Kasumi-1 (cell line): ENCODE results near the gene SPTB.
"Not testable (repeated sequence)": the region's sequence is repeated elsewhere in the genome, so short reads cannot be mapped to it uniquely, and the experiment has no call there.

Experiments used
- DNase-seq, 2 experiments: peaks; one replicate each; lab custom pipeline; 2025; lab: John Stamatoyannopoulos, UW

The SPTB gene

GRCh38 chr14:64821651-64822050 lies 58.1 kb downstream of the SPTB start:
- no peak for DNase-seq

- no peak for DNase-seq
Measured at GRCh38 chr14:64818151-64818550, 61.6 kb downstream of the SPTB start.

- no peak for DNase-seq
Measured at GRCh38 chr14:64817631-64818030, 62.1 kb downstream of the SPTB start.

GRCh38 chr14:64816221-64816783 lies 63.4 kb downstream of the SPTB start:
- DNase-seq, result no peak

GRCh38 chr14:64815257-64815656 lies 64.5 kb downstream of the SPTB start:
- DNase-seq, result no peak

GRCh38 chr14:64812412-64812811 lies 67.3 kb downstream of the SPTB start:
- DNase-seq, result no peak

GRCh38 chr14:64811676-64812075 lies 68.0 kb downstream of the SPTB start:
- no peak for DNase-seq

- no peak for DNase-seq
Measured at GRCh38 chr14:64808449-64808848, 71.3 kb downstream of the SPTB start.

GRCh38 chr14:64807551-64807950 lies 72.2 kb downstream of the SPTB start:
- DNase-seq, result no peak

- DNase-seq, result no peak
Measured at GRCh38 chr14:64806862-64807495, 72.7 kb downstream of the SPTB start.

GRCh38 chr14:64806202-64806861 lies 73.4 kb downstream of the SPTB start:
- DNase-seq, result no peak

- DNase-seq, result not testable (repeated sequence)
Measured at GRCh38 chr14:64805646-64806045, 74.1 kb downstream of the SPTB start.

- DNase-seq, result no peak
Measured at GRCh38 chr14:64804754-64805260, 74.9 kb downstream of the SPTB start.

- no peak for DNase-seq
Measured at GRCh38 chr14:64801800-64802199, 77.9 kb downstream of the SPTB start.

- no peak for DNase-seq
Measured at GRCh38 chr14:64801046-64801445, 78.7 kb downstream of the SPTB start.

- DNase-seq, result peak; percentile 18 to 23
Measured at GRCh38 chr14:64800000-64800399, 79.7 kb downstream of the SPTB start.

- DNase-seq, result no peak
Measured at GRCh38 chr14:64799555-64799954, 80.2 kb downstream of the SPTB start.

GRCh38 chr14:64796369-64796768 lies 83.3 kb downstream of the SPTB start:
- DNase-seq, result no peak

GRCh38 chr14:64795921-64796320 lies 83.8 kb downstream of the SPTB start:
- no peak for DNase-seq

GRCh38 chr14:64795211-64795610 lies 84.5 kb downstream of the SPTB start:
- DNase-seq, result no peak

GRCh38 chr14:64792871-64793560 lies 86.7 kb downstream of the SPTB start:
- no peak for DNase-seq

- DNase-seq, result no peak
Measured at GRCh38 chr14:64792231-64792630, 87.5 kb downstream of the SPTB start.

GRCh38 chr14:64790478-64790877 lies 89.2 kb downstream of the SPTB start:
- no peak for DNase-seq
